WTC11 (cell line): ENCODE results near the gene DNAAF8.

ENCODE experiments used
- ATF2 ChIP-seq: sonication (generic); formaldehyde crosslinking; IDR thresholded peaks from 2 replicates; pipeline ENCODE4 v1.8.1; 2022; ENCODE audit warnings: low read depth, missing genetic modification reagents, borderline replicate concordance
- CTCF ChIP-seq: fragments of 200-600 bp; IDR thresholded peaks from 2 replicates; pipeline ENCODE4 v1.8.0; 2022; ENCODE audit warnings: antibody characterized with exemption
- NFYB ChIP-seq: sonication (generic); formaldehyde crosslinking; conservative IDR thresholded peaks from 2 replicates; pipeline ENCODE4 v1.8.0; 2022; ENCODE audit warnings: low read depth, missing genetic modification reagents
- ZBTB21 ChIP-seq: sonication (generic); formaldehyde crosslinking; IDR thresholded peaks from 2 replicates; pipeline ENCODE4 v1.8.1; 2023; ENCODE audit warnings: mild to moderate bottlenecking, missing genetic modification reagents, borderline replicate concordance
- ZNF423 ChIP-seq: fragments of 250-450 bp; sonication (Bioruptor Pico); IDR thresholded peaks from 2 replicates; pipeline ENCODE4 v2.1.2; 2022; ENCODE audit warnings: mild to moderate bottlenecking, moderate library complexity
- ZNF671 ChIP-seq: fragments of 250-450 bp; sonication (Bioruptor Pico); IDR thresholded peaks from 2 replicates; pipeline ENCODE4 v1.8.0; 2021; ENCODE audit warnings: mild to moderate bottlenecking

DNA sequence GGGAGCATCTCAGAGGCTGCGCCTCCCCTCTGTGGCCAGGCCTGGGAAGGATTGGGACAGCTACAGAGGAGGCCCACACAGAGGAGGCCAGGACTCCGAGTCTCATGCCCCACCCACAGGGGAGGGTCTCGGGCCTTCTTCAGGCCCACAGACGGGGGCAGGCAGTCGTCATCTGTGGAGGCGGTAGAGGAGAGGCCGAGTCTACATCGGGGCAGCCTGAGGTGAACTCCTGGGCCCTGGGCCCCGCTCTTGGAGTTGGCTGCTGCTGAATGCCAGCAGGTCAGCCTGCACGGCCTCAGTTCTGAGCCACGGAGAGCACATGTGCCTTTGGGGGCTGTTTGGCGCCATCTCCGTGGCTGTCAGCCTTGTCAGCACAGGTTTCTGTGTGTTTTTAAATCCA, 49.0 kb upstream of the DNAAF8 start:
- no peak for TF ChIP-seq CTCF
- TF ChIP-seq ZNF423 (CRISPR knock-in tag): no peak
- no peak for TF ChIP-seq NFYB (CRISPR knock-in tag)
- no peak for TF ChIP-seq ZBTB21 (CRISPR knock-in tag)
- TF ChIP-seq ZNF671 (CRISPR knock-in tag): no peak
- TF ChIP-seq ATF2 (CRISPR knock-in tag): no peak
